ENCODE data around the gene SNRPF.

- TF ChIP-seq EZH2phosphoT487 (IDR thresholded peaks at IDR 0.05; ENCODE audit: insufficient read depth, low read depth) (no peak), EZH2 (IDR thresholded peaks at IDR 0.05; ENCODE audit: insufficient read depth, poor library complexity, severe bottlenecking) (no peak)
Observed at GRCh38 chr12:95858451-95859343, at the start of gene SNRPF.
